Fibroblast of the conjunctiva (primary cell): ENCODE data around the gene DNMT3B.
"Not testable (repeated sequence)": the region's sequence is repeated elsewhere in the genome, so short reads cannot be mapped to it uniquely, and the experiment has no call there.

Source experiments
- DNase-seq: peaks from one replicate; pipeline ENCODE4 v3.0.0-alpha.2; 2010; ENCODE audit warnings: low read depth

DNMT3B gene

DNA sequence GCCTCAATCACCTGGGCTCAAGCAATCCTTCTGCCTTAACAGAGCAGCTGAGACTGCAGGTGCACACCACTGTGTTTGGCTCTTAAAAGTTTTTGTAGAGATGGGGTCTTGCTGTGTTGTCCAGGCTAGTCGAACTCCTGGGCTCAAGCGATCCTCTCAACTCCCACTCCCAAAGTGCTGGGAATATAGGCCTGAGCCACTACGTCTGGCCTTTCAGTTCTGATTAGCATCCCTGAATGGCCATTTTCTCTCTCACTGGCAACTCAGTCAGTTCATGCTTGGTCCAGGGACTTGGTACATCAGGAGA lies 28.5 kb downstream of the DNMT3B start:
- DNase-seq: no peak

DNA sequence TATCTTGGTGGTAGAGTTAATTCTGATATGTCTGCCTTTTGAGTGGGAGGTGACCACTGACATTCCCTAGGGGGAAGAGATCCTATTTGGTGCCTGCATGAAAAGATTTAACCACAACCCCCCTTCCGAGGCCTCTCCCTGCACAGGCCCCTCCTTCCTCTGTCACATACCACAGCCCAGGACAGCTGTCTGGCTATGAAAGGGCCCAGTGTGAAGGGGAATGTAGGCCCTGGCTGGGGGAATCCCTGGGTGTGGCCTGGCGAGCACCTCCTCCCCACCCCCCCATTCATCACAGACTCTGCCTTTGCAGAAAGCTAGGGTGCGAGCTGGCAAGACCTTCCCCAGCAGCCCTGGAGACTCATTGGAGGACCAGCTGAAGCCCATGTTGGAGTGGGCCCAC lies 30.1 kb downstream of the DNMT3B start:
- no peak for DNase-seq

DNA sequence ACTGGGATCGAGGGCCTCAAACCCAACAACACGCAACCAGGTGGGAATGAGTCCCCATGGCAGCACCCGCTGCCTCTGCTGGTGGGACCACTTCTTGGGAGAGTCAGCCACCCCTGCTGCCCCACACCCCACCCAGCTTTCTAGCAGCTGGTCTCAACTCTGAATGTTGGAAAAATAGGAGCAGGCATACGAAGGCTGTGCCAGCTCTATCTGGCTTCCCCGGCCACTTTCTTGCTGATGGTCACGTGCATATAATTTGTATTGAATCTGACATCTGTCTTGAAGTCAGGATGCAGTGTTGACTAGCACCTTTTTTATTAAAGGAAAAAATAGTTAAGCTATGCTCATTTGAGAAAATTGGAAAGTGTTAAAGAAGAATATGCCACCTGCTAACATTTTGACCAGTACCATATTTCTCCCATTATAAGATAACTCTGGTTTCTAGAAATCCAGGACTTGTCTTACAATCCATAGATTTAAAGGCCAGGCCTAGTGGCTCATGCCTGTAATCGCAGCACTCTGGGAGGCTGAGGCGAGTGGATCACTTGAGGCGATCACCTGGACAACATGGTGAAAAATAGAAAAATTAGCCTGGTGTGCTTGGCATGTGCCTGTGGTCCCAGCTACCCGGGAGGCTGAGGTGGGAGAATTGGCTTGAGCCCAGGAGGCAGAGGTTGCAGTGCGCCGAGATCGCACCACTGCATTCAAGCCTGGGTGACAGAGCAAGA lies 30.7 kb downstream of the DNMT3B start:
- no peak for DNase-seq

DNA sequence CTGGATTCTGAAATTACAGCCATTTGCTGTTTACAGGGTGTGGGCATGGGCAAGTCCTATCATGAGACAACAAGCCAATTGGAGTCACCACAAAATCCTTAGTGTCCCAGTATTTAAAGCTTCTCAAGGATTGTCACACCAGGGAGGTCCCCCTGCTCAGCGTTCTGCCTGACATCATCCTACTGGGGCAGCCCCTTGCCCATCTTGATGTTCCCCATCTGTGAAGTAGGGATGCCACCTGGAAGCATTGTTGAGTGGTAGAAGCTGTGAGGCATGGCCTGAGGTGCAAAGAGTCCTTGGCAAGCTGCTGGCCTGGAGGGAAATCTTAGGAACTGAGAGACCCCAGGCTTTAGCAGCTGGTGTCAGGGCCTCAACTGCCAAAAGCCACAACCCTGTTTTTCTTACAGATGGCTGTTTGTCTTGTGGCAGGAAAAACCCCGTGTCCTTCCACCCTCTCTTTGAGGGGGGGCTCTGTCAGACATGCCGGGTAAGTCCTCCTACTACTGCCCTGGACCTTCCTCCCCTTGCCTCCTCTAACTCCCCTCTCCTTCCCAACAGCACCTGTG lies 34.3 kb downstream of the DNMT3B start:
- DNase-seq: no peak

DNA sequence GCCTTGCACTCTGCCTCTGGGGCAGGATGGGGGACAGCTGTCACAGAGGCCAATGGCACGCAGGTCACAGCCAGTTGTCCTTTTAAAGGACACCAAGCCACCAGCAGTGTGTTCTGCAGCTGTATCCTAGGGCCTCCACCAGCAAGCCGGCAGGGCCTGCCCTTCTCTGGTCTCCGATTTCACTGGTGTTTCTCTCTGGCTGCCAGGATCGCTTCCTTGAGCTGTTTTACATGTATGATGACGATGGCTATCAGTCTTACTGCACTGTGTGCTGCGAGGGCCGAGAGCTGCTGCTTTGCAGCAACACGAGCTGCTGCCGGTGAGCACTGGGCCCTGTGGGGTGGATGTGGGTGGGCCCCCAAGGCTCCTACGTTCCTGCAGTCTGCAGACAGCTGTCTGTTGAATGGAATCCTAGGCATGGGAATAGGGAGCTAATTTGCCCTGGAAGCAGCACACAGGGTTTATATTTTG lies 34.8 kb downstream of the DNMT3B start:
- DNase-seq: no peak

DNA sequence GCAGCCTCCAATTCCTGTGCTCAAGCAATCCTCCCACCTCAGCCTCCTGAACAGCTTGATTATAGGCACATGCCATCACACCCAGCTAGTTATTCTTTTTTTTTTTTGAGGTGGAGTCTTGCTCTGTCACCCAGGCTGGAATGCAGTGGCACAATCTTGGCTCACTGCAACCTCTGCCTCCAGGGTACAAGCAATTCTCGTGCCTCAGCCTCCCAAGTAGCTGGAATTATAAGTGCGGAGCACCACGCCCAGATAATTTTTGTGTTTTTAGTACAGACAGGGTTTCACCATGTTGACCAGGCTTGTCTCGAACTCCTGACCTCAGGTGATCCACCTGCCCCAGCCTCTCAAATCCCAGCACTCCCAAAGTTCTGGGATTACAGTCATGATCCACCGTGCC lies 35.4 kb downstream of the DNMT3B start:
- DNase-seq: not testable (repeated sequence)

DNA sequence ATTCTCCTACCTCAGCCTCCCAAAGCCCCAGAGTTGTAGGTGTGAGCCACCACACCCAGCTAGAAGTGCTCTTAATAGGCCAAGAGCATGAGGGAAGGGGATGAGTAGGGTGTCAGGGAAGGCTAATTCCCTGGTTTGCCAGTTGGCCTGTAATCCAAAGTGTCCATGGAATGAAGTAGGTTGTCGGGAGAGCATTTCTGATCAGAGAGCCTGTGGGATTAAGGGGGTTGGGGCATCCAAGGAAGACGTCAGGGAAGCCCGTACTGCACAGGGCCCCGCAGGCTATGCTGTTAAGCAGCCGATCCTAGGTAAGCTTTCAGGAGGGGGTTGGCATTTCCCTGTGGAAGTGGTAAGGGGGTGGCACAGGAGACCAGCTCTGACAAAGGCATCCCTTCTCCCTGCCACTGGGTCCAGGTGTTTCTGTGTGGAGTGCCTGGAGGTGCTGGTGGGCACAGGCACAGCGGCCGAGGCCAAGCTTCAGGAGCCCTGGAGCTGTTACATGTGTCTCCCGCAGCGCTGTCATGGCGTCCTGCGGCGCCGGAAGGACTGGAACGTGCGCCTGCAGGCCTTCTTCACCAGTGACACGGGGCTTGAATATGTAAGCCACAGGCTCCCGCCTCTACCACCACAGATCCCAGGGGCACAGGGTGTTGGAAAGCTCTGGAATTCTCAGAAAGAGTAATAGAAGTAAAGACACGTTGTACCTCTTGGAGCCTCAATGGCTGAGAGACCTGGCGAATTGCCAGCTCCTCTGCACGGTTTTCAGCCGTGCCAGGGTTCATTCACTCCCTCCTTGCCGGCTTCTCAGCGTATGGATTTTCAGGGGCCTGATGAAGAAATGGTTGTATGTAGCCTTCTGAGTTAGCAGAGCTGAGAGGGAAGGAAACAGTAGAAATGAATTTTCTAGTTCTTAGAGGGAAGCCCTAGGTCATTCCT lies 36.1 kb downstream of the DNMT3B start:
- DNase-seq: no peak

DNA sequence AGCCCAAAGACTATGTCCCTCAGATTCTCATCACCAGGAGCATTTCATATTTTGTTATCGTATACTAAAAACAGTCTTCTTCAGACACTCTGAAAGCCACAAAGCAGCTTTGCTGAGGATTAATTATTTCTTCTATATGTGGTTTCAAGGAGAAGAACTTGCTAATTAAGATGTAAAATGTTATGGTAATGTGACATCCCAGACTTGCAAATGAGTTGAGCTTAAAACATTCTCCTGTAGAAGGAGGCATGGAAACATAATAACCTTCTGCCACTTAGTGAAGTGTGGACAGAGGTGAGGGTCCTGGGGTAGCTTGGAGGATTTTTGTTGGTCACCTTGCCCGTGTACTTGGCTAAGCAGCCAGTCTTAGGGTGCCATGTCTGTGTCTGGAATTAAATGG lies 40.9 kb downstream of the DNMT3B start:
- no peak for DNase-seq

DNA sequence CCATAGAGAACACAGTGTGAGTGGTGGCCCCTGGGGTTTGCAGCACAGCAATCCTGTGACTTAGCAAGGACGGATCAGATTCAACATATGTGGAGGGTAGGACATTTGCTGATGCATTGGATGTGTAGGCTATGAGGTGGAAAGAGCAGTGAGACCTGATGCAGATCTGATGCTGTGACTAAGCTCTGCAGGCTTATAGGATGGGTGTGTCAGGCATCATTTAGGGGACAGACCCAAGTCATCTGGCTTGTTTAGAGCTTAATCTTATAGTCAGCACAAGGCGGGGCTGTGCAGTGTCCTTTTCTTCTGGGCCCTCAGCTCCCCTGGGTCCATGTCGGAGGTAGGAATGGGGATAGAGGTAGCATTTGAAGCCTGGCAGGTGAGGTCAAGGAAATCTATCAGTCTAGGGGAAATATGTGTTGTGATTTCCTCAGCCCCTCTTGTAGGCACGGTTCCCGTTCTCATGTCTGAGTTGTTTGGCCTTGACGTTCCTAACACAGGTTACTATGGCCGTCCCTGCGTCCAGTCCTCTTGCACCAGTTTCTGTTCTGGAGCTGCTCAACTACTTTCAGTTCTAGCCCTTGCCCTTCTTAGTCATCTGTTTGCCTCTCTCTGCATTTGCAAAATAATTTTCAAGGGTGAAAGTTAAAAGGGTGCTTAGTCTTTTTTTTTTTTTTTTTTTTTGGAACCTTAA lies 42.0 kb downstream of the DNMT3B start:
- DNase-seq: no peak

DNA sequence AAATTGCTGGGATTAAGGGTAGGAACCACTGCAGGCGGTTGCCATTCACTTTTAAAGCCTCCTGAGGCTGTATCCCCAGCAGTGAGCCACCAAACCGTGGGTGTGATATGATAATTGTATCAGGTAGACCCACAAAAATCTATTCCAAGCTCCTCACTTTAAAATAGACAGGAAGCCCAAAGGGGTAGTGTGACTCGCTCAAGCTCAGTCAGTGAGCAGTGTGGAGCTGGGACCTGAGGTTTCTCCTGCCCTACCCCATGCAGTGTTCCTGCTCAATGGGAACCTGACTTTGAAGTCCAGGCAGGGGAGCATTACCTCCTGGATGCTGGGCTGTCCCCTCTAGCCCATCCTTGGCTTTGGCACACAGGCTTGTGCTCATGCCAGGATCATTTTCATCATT lies 42.6 kb downstream of the DNMT3B start:
- DNase-seq: no peak

DNA sequence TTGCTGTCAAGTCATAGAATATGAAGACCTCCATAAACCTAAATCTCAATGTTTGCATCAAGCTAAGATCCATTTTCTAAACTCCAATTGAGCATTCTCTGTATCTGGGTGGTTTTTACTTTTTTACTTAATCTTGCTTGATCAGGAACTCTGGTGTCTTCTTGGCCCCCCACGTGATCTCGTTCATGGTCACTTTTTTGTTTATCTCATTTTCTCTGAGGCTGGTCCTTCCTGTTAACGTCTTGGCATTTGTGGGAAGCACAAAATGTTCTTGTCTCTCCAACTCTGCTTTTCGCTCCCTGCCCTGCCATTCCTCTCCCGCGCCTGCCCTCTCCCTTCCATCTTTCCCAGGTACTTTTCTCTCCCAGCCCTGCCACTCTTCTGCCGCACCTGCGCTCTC lies 43.5 kb downstream of the DNMT3B start:
- no peak for DNase-seq

DNA sequence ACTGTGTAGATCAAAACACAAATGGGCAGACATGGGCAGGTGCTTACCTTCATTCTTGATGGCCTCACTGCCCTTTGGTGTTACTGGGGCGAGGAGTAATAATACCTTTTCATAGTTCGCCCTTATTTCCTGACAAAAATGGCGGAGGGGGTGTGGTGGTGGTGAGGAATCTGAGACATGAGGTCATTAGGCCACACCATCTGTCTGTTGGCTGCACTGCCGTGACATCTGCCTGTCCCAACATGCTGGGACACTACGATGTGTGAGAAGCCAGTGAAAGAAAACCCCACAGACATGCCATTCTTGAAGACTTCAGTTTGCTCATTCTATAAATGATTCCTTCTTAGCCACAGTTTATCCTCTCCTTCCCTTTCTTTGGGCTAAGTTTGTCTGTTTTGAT lies 44.2 kb downstream of the DNMT3B start:
- no peak for DNase-seq

DNA sequence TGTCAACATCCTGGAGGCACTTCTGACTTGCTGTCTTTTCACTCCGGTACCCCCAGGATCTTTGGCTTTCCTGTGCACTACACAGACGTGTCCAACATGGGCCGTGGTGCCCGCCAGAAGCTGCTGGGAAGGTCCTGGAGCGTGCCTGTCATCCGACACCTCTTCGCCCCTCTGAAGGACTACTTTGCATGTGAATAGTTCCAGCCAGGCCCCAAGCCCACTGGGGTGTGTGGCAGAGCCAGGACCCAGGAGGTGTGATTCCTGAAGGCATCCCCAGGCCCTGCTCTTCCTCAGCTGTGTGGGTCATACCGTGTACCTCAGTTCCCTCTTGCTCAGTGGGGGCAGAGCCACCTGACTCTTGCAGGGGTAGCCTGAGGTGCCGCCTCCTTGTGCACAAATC lies 45.5 kb downstream of the DNMT3B start:
- no peak for DNase-seq

DNA sequence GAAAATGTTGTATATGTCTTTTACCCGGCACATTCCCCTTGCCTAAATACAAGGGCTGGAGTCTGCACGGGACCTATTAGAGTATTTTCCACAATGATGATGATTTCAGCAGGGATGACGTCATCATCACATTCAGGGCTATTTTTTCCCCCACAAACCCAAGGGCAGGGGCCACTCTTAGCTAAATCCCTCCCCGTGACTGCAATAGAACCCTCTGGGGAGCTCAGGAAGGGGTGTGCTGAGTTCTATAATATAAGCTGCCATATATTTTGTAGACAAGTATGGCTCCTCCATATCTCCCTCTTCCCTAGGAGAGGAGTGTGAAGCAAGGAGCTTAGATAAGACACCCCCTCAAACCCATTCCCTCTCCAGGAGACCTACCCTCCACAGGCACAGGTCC lies 46.3 kb downstream of the DNMT3B start:
- no peak for DNase-seq

DNA sequence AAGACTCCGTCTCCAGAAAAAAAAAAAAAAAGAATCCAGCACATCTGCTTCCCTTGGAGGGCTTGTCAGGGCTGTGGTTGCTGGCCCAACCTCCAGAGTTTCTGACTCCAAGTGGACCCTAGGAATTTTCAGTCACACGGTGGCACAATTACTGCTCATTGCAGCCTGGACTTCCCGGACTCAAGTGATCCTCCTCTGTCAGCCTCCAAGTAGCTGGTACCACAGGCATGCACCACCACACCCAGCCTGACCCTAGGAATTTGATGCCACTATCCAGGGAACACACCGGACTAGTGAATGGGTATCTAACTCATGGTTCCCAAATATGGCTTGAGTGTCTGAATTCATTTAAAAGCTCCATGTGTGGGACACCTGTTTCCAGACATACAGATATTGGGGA lies 47.7 kb downstream of the DNMT3B start:
- DNase-seq: no peak

DNA sequence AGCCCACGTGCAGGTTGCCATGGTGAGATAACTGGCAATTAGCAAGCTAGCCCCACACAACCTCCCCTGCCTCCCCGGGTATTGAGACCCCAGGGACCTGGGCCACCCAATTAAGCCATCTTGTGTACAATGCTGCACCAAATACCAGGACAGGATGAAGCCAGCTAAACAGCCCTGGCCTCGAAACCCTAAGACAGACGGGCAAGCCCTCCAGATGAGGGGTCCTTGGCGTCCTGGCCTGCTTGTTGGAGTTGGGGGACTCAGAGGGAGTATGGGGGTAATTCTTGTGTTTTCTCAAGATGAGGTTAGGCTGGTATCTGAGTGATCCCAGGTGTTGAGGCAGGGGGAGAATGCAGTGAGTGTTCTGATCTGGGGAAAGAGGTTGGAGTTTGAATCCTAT lies 48.8 kb downstream of the DNMT3B start:
- no peak for DNase-seq

DNA sequence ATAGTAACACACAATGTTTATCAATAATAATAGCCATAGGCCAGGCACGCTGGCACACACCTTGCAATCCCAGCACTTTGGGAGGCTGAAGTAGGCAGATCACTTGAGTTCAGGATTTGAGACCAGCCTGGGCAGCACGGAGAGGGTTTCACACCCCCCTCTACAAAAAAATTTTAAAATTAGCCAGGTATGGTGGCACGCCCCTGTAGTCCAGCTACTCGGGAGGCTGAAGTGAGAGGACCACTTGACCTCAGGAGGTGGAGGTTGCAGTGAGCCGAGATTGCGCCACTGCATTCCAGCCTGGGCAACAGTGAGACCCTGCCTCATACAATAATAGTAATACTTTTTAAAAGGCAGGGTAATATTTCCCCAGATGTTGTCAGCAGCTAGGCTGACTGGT lies 49.7 kb downstream of the DNMT3B start:
- no peak for DNase-seq

DNA sequence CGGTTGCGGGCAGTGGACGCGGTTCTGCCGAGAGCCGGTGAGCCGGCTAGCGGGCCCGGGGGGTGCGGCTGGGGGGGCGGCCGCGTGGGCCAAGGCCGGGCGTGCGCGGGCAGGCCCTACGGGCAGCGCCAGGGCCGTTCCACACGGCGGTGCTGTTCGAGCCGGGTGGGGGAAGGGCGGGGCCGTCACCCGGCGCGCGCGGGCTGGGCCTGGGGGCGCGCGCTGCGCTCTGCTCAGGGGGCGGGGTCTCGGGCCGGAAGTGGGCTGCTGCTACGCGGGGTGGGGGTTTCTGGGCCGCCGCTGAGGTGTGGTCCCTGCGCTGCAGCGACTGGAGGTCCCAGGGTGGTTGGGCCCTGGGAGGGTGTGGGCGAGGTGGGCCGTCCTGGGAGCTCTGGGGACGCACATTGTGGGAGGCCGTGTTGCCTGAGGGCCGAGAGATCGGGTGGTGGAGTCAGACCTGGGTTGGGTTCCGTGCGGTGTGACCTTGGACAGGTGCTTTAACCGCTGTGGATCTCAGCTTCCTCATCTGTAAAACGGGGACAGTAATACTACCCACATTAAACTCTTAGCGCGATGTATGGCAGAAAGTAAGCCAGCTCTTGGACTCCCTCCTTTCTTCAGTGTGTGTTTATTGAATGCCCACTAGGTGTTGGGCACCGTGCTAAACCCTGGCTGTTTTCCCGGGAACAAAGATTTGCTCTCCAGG lies 58.0 kb downstream of the DNMT3B start:
- DNase-seq: no peak

DNA sequence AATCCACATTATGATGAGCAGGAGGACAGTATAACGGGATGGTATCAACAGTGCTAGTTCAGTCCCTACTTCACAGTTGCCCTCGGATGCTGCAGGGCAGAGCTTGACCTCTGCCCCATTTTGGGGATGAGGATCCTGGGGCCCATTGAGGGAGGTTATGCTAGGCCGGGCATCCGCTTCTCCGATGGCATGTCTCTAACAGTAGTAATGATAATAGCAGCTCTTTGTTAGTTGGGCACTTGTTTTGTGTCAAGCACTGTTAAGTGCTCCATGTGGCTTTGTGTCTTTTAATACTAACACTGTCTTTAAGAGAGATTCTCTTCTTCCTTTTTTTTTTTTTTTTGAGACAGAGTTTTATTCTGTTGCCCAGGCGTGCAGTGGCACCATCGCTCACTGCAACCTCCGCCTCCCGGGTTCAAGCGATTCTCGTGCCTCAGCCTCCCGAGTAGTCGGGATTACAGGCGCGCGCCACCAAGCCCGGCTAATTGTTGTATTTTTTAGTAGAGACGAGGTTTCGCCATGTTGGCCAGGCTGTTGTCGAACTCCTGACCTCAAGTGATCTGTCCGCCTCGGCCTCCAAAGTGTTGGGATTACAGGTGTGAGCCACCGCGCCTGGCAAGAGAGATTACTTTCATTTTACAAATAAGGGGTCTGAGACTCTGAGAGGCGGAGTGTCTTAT lies 58.7 kb downstream of the DNMT3B start:
- no peak for DNase-seq

DNA sequence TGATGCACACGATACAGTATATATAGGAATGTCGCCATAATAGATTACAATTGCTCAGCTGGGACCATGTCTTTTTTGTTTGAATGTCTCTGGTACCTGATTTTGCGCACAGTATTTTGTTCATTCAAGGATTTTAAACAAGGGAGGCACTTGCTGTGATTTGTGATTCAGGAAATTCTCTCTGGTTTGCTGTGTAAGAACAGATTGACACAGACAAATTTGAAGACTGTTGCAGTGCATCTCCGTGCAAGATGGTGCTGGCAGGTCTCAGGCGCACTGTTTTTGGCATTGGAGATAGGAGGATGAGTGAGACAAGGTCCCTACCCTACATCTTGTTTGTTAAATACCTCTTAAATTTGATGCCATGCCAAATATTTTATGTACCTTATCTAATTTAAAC lies 60.0 kb downstream of the DNMT3B start:
- DNase-seq: no peak

DNA sequence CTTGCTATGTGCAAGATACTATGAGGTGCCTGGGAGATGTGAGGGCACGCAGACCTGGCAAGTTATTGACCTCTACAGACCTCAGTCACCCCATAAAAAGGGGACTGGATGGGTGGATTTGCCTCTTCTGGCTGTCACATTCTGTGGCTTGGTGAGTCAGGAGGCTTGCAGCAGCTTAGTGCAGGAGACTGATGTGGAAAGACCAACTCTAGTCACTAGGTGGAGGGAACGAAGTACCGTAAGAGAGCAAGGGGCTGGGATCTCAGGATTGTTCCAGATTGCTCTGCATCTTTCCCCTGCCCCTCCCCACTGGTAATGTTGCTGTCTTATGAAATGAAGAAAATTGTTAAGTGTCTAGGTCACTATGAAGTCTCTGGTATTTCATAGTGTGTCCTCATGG lies 60.9 kb downstream of the DNMT3B start:
- DNase-seq: peak; percentile 41
